ENCODE data around the gene MALL.
"Not testable (repeated sequence)": the region's sequence is repeated elsewhere in the genome, so short reads cannot be mapped to it uniquely, and the experiment has no call there.

Gene MALL

DNA sequence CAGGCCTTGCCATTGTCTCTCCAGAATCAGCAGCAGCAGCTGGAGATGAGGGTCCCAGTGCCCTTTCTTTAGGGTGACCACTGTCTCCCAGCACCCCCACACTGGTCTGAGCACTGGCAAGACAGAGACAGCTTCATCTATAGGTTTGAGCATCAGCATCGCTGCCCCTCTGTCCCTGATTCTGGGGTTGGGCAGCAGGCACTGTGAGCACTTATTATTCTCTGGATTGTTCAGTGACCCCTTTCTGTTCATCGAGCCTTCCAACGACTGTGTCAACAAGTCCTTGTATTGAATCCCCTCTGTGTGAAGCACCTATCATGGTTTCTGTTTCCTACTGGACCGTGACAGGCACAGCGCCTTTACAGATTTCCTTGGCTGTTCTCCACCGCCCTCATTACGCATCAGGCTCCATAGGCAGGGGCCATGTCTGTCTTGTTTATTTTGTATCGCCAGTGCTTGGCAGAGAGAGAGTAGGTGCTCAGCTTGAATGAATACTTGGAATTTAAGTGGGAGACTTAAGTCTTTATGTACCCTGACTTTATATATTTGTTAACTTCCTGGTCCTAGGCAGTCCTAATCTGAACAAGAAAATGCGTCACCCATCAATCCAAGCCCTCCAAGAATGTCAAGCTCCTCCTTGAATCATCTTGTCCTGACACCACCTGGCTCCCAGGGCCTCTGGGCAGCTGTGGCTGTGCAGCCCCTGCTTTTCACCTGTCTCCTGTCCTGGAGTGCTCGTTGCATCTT, 11.4 kb downstream of the MALL start:
- no peak overlapping the region for H3K4me3 ChIP-seq (ENCODE audit: low read depth in 1 of 2, low read length in 2 of 2)
- H3K27ac ChIP-seq (ENCODE audit: low read length) = peak overlapping the region; percentile 67
- peaks cover 8 to 13% of the 10 kb centered on the region in 2 donors for H3K4me1 ChIP-seq (ENCODE audit: control insufficient read depth in 1 of 2, insufficient read depth in 2 of 2, low read length in 2 of 2)
- H3K36me3 ChIP-seq (ENCODE audit: control insufficient read depth in 1 of 2, insufficient read depth in 2 of 2, low read length in 2 of 2) = peaks cover 4 to 5% of the 10 kb centered on the region in 2 donors
- no peaks in the 10 kb centered on the region for H3K9me3 ChIP-seq (ENCODE audit: control insufficient read depth in 1 of 2, low read length in 2 of 2)
- no peaks in the 10 kb centered on the region for H3K27me3 ChIP-seq (ENCODE audit: low read depth, low read length)

DNA sequence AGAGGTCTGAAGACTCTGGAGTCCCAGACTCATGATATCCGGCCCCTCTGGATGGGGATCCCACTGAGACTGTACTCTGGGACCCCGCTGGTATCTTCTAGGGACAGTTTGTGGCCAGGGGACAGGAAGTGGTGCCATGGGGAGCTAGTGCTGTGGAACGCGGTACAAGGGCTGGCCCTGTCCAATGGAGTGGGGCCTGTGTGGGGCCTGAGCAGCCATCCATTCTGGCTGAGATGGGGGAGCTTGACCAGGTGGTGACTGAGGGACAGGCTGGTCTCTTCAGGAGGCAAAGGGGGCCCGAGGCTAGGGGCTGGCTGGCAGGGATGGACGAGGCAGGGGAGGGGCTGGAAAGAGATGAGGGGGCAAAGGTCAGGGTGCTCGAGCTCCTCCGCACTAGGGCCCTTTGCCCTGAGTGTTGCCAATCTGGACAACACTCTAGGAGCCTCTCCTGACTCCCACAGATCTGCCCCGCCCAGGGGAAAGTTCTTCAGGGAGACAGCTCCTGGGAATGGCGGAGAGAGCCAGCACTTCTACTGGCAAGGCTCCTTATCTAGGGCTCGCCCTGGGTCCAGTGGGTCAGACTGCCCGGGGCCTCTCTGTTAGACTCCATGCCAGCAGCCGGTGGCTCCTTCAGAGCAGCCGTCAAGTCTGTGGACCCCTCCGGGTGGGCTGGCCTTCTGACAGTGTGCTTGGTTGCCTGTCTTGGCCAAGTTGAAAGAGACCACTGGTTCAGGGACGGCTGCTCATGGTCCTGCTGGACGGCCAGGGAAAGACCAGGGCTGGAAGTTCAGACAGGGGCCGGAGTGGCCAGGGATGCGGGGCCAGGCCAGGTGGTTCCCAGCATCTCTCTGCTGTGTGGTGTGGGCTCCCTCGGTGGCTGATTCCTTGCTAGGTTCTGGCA, 12.3 kb downstream of the MALL start:
- no peak overlapping the region for H3K4me3 ChIP-seq (ENCODE audit: low read depth in 1 of 2, low read length in 2 of 2)
- peaks cover 8 to 13% of the 10 kb centered on the region in 2 donors for H3K4me1 ChIP-seq (ENCODE audit: control insufficient read depth in 1 of 2, insufficient read depth in 2 of 2, low read length in 2 of 2)
- H3K27ac ChIP-seq (ENCODE audit: low read length) = peak overlapping the region; percentile 54
- H3K9me3 ChIP-seq (ENCODE audit: control insufficient read depth in 1 of 2, low read length in 2 of 2) = no peaks in the 10 kb centered on the region
- H3K27me3 ChIP-seq (ENCODE audit: low read depth, low read length) = no peaks in the 10 kb centered on the region
- H3K36me3 ChIP-seq (ENCODE audit: control insufficient read depth in 1 of 2, insufficient read depth in 2 of 2, low read length in 2 of 2) = peaks cover 4 to 5% of the 10 kb centered on the region in 2 donors

DNA sequence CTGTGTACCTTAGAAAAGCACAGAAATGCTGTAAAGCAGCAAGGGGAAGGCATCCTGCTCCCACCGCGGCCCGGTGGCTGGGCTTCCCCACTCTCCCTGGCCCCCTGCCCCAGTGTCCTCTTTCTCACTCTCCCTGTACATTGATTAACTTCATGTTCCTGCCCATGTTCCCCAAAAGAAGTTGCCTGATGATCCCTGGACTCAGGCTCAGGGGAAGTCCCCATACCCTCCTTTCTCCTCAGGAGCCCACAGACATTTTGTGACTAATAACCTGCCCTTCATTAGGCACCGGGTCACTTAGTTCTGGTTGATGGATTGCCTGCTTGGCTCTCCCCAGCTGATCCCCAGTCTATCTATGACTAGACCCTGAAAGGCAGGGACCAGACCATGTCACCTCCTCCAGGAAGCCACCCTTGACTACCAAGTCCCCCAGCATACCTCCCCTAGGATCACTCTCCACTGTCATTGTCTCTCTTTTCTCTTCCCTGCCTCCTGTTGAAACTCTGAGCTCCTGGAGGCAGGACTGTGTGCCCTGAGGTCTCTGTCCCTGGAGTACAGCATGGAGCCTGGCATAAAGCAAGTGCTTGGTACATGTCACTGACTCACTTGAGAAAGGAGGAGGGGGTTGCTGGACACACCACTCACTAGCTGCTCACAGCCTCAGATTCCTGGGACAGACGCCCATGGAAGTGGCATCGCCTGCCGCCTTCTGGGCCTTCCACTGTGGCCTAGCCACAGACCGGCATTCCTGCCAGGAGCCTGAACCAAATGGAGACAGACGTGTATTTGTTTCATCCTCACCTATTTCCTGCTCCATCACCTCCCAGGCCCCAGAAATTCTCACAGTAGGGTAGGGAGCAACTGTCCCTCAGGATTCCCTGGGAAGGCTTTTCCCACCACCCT, 13.5 kb downstream of the MALL start:
- H3K27me3 ChIP-seq (ENCODE audit: low read depth, low read length) = no peaks in the 10 kb centered on the region
- H3K27ac ChIP-seq (ENCODE audit: low read length) = peak overlapping the region; percentile 94
- H3K36me3 ChIP-seq (ENCODE audit: control insufficient read depth in 1 of 2, insufficient read depth in 2 of 2, low read length in 2 of 2) = peaks cover 4 to 5% of the 10 kb centered on the region in 2 donors
- H3K4me3 ChIP-seq (ENCODE audit: low read depth in 1 of 2, low read length in 2 of 2) = no peak overlapping the region
- peaks cover 8 to 13% of the 10 kb centered on the region in 2 donors for H3K4me1 ChIP-seq (ENCODE audit: control insufficient read depth in 1 of 2, insufficient read depth in 2 of 2, low read length in 2 of 2)
- H3K9me3 ChIP-seq (ENCODE audit: control insufficient read depth in 1 of 2, low read length in 2 of 2) = no peaks in the 10 kb centered on the region

DNA sequence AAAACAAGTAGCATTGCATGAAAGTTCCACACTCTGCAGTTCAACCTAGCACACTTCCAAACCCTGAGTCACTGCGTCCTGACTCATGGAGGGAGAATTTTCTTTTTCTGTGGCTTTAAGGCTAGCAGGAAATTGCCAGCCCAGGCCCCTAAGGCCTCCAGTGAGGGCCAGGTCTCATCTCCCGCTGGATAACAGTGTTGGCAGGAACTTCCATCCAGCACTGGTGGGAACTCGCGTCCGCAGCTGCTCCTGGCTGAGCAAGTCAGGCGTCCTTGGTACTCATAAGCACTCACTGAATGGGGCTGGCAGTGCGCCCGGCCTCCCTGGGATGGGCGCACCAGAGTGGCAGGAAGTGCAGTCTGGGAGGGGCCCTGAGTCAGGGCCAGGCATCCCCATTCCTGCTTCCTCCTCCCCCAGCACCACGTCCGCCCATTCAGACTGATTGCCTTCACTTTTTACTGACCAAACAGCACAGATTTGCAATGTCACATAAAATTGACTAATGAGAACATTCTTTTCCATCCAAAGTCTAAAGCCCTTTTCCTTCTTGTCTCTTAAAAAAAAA, 14.3 kb downstream of the MALL start:
- Histone ChIP-seq H3K4me1 (ENCODE audit: control insufficient read depth in 1 of 2, insufficient read depth in 2 of 2, low read length in 2 of 2) (peaks cover 8 to 13% of the 10 kb centered on the region in 2 donors), H3K4me3 (ENCODE audit: low read depth in 1 of 2, low read length in 2 of 2) (no peak overlapping the region), H3K27me3 (ENCODE audit: low read depth, low read length) (no peaks in the 10 kb centered on the region), H3K9me3 (ENCODE audit: control insufficient read depth in 1 of 2, low read length in 2 of 2) (no peaks in the 10 kb centered on the region), H3K36me3 (ENCODE audit: control insufficient read depth in 1 of 2, insufficient read depth in 2 of 2, low read length in 2 of 2) (peaks cover 4 to 5% of the 10 kb centered on the region in 2 donors), H3K27ac (ENCODE audit: low read length) (peak overlapping the region; percentile 94)

DNA sequence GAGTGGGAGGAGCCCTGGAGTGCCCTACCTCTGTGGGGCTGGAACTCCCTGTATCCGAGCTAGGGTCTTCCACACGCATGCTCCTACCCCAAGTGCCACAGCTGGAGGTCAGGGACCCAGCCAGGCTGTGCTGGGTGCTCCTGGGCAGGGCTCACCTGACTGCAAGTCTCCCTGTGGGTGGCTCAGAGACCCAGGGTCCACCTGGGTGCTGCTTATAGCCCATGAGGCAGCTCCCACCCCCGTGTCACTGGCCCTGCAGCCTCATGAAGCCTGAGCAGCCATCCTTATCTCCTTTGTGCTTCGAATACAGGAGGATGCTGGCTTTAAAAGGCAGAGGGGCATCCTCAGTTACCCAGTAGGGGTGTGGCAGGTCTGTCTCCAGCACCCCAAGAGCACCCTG, 14.7 kb downstream of the MALL start:
- not testable (repeated sequence) for H3K27me3 ChIP-seq (ENCODE audit: low read depth, low read length); H3K36me3 ChIP-seq (ENCODE audit: control insufficient read depth in 1 of 2, insufficient read depth in 2 of 2, low read length in 2 of 2); H3K9me3 ChIP-seq (ENCODE audit: control insufficient read depth in 1 of 2, low read length in 2 of 2); H3K4me3 ChIP-seq (ENCODE audit: low read depth in 1 of 2, low read length in 2 of 2)
- peaks cover 8 to 13% of the 10 kb centered on the region in 2 donors for H3K4me1 ChIP-seq (ENCODE audit: control insufficient read depth in 1 of 2, insufficient read depth in 2 of 2, low read length in 2 of 2)
- H3K27ac ChIP-seq (ENCODE audit: low read length) = peak overlapping the region; percentile 94

DNA sequence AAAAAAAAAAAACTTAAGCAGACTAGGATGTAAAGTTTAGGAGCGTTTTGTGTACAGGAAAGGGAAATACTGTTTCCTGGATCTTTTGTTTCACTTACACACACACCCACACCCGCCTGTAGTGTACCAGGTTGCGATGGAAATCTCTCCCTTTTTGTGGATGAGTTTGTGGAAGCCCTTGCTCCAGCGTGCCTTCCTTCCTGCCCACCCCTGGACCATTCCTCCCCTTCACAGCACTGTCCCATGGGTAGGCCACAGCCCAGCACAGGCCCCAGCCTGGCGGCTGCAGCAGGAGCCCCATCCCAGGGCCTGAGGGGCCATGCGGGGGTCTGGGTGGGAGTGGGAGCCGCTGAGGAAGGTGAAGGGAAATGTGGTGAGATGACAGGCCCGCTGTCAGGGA, 15.1 kb downstream of the MALL start:
- H3K4me1 ChIP-seq (ENCODE audit: control insufficient read depth in 1 of 2, insufficient read depth in 2 of 2, low read length in 2 of 2) = peaks cover 8 to 13% of the 10 kb centered on the region in 2 donors
- no peak overlapping the region for H3K27ac ChIP-seq (ENCODE audit: low read length)
- no peaks in the 10 kb centered on the region for H3K9me3 ChIP-seq (ENCODE audit: control insufficient read depth in 1 of 2, low read length in 2 of 2)
- no peaks in the 10 kb centered on the region for H3K27me3 ChIP-seq (ENCODE audit: low read depth, low read length)
- H3K4me3 ChIP-seq (ENCODE audit: low read depth in 1 of 2, low read length in 2 of 2) = no peak overlapping the region
- H3K36me3 ChIP-seq (ENCODE audit: control insufficient read depth in 1 of 2, insufficient read depth in 2 of 2, low read length in 2 of 2) = peaks cover 4 to 5% of the 10 kb centered on the region in 2 donors

DNA sequence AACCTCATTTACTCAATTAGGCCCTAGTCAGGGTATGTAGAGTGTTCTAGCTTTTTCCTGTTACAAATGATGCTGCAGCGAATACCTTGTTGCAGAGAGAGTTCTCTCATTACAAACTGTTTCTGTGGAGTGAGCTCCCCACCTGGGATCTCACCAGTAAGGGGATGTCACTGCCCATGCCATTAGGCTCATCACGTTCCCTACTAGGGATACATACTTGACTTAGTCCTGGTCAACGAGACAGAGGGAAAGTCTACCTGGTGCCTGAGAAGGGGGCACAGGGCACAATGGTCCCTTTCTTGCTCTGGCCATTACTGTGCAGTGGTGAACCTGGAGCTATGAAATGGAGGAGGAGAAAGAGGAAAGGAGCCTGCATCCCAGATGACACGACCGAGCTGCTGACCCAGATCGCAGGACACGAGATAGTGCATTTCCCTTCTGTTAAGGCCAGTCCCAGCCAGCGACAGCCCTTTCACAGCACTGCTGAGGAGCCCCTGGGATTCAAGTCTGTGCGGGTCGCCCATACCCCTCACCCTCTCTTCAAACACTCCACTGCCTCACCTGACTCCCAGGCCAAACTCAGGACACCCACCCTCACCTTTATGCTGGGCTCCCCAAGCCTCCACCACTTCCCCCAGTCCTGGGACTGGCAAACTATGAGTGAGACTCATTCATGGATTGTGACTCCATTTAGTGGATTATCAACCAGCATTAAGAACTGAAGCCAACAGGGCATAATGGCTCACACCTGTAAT, 16.0 kb downstream of the MALL start:
- Histone ChIP-seq H3K27ac (ENCODE audit: low read length) (no peak overlapping the region), H3K4me1 (ENCODE audit: control insufficient read depth in 1 of 2, insufficient read depth in 2 of 2, low read length in 2 of 2) (peaks cover 8 to 13% of the 10 kb centered on the region in 2 donors), H3K9me3 (ENCODE audit: control insufficient read depth in 1 of 2, low read length in 2 of 2) (no peaks in the 10 kb centered on the region), H3K4me3 (ENCODE audit: low read depth in 1 of 2, low read length in 2 of 2) (no peak overlapping the region), H3K36me3 (ENCODE audit: control insufficient read depth in 1 of 2, insufficient read depth in 2 of 2, low read length in 2 of 2) (peaks cover 2 to 4% of the 10 kb centered on the region in 2 donors), H3K27me3 (ENCODE audit: low read depth, low read length) (no peaks in the 10 kb centered on the region)

DNA sequence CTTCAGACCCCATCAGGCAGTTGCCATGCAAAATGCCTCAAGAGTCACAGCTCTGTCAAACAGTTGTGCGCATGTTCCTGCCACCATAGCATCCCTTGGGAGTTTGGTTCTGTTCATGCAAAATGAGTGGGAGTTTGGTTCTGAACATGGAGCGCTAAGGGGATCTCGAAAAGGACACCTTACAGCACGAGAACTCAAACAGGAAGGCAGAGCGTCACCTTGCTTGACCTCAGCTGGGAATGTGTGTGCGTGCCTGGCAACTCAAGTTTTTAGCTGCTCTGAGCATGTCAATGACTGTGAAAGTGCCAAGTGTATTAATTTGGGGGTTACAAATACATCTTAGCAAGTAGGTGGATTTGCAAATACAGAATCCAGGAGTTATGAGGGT, 16.6 kb downstream of the MALL start:
- no peaks in the 10 kb centered on the region for H3K27me3 ChIP-seq (ENCODE audit: low read depth, low read length)
- peaks cover 0 to 4% of the 10 kb centered on the region in 2 donors for H3K36me3 ChIP-seq (ENCODE audit: control insufficient read depth in 1 of 2, insufficient read depth in 2 of 2, low read length in 2 of 2)
- no peak overlapping the region for H3K27ac ChIP-seq (ENCODE audit: low read length)
- H3K4me1 ChIP-seq (ENCODE audit: control insufficient read depth in 1 of 2, insufficient read depth in 2 of 2, low read length in 2 of 2) = peaks cover 8 to 13% of the 10 kb centered on the region in 2 donors
- H3K9me3 ChIP-seq (ENCODE audit: control insufficient read depth in 1 of 2, low read length in 2 of 2) = no peaks in the 10 kb centered on the region
- H3K4me3 ChIP-seq (ENCODE audit: low read depth in 1 of 2, low read length in 2 of 2) = no peak overlapping the region

DNA sequence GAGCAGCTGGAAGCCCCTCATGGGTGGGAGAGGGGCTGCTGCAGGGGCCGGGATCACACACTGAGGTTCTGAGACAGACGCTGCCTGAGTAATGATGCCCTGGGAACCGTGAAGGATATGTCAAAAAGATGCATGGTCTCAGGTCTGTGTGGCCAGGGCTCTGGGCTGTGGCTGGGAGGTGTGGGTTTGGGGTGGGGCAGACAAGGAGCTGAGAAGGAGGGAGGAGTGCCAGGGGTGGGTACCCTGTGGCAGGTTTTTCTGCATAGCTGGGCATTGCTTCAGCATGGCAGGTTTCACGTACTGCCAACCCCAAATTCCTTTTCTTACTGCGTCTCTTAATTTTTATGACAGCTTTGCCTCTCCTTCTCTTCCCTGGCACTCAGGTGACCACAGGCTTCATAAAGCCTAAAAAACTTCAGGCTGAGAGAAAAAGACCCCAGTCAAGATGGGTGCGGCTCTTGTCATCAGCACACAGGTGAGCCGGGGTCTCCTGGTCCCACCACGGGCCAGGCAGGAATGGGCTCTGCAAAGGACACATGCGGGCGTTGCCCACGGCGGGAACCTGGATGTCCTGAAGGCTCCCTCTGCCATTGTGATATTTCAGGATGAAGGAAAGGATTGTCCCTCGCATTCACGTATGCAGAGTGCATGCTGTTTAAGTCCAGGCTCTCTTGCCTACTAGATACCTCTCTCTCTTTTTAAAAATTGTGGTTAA, 18.0 kb downstream of the MALL start:
- Histone ChIP-seq H3K36me3 (ENCODE audit: control insufficient read depth in 1 of 2, insufficient read depth in 2 of 2, low read length in 2 of 2) (peaks cover 0 to 4% of the 10 kb centered on the region in 2 donors), H3K27ac (ENCODE audit: low read length) (no peak overlapping the region), H3K4me1 (ENCODE audit: control insufficient read depth in 1 of 2, insufficient read depth in 2 of 2, low read length in 2 of 2) (peaks cover 8 to 13% of the 10 kb centered on the region in 2 donors), H3K27me3 (ENCODE audit: low read depth, low read length) (no peaks in the 10 kb centered on the region), H3K4me3 (ENCODE audit: low read depth in 1 of 2, low read length in 2 of 2) (no peak overlapping the region), H3K9me3 (ENCODE audit: control insufficient read depth in 1 of 2, low read length in 2 of 2) (no peaks in the 10 kb centered on the region)
